Activated naive CD8-positive, alpha-beta T cell treated with anti-CD3 and anti-CD28 coated beads, Interleukin-2, amount 10 ng/mL, durations not matched to agents 7 days and 5 days (primary cell): ENCODE measurements around the gene MDFIC. TPM values are rescaled to one million over a fixed set of nuclear protein-coding genes. Genes with fewer than 3 reads are reported as not detected.

ENCODE experiments used
- ATAC-seq: fragments of 150-1000 bp; cut with Tn5 transposase; one replicate; pipeline ENCODE4 v1.10.0; 2021; ENCODE audit warnings: low read depth, moderate library complexity
- POLR2A ChIA-PET: fragments of 350-600 bp; sonication (Branson Sonifier 250); formaldehyde crosslinking; loops from one replicate; lab custom pipeline; 2021; ENCODE audit warnings: antibody characterized with exemption; lab: Charles Lee
- DNase-seq: peaks from one replicate; pipeline ENCODE4 v3.0.0; 2021
- H3K27ac Mint-ChIP-seq: one replicate; pipeline ENCODE4 v1.8.0; 2022; ENCODE audit warnings: mild to moderate bottlenecking, mixed read lengths
- H3K27me3 Mint-ChIP-seq: one replicate; pipeline ENCODE4 v1.8.0; 2022; ENCODE audit warnings: mild to moderate bottlenecking, moderate library complexity, mixed read lengths
- H3K36me3 Mint-ChIP-seq: one replicate; pipeline ENCODE4 v1.8.0; 2021; ENCODE audit warnings: mild to moderate bottlenecking, mixed read lengths
- H3K4me1 Mint-ChIP-seq: one replicate; pipeline ENCODE4 v1.8.0; 2021; ENCODE audit warnings: mixed read lengths
- H3K4me3 Mint-ChIP-seq: one replicate; pipeline ENCODE4 v1.8.0; 2022; ENCODE audit warnings: mild to moderate bottlenecking, moderate library complexity, mixed read lengths
- H3K9me3 Mint-ChIP-seq: one replicate; pipeline ENCODE4 v1.8.0; 2021; ENCODE audit warnings: mixed read lengths
- total RNA-seq, 2 experiments: library from RNA; stranded (reverse); gene quantifications; one replicate each; pipeline ENCODE4 v1.2.3, GENCODE V29; 2021

MDFIC gene
- total RNA-seq, 2 experiments from 2014 or later, result 50.8 to 57.0 TPM

GRCh38 chr7:114943953-114944744, 22.3 kb downstream of the MDFIC start:
- POLR2A ChIA-PET, result interaction anchor here (0.9 kb wide), 1 partner anchor 21 kb away, joined by 3 read pairs; no protein-coding TSS in a partner anchor
- ATAC-seq, result no peak
- peaks cover 1% of the 10 kb centered on the region for H3K9me3 Mint-ChIP-seq

GRCh38 chr7:114944745-114945625, 23.1 kb downstream of the MDFIC start:
- H3K27me3 Mint-ChIP-seq, result no peaks in the 10 kb centered on the region
- peaks cover 70% of the 10 kb centered on the region for H3K36me3 Mint-ChIP-seq
- POLR2A ChIA-PET, result no interaction called here
- no peak overlapping the region for H3K27ac Mint-ChIP-seq
- DNase-seq, result no peak
- H3K9me3 Mint-ChIP-seq, result no peaks in the 10 kb centered on the region
- H3K4me1 Mint-ChIP-seq, result peaks cover 25% of the 10 kb centered on the region
- H3K4me3 Mint-ChIP-seq, result no peak overlapping the region
- ATAC-seq, result no peak

More at GRCh38 chr7:114943953-114944744, 22.3 kb downstream of the MDFIC start:
- Mint-ChIP-seq H3K36me3 (peaks cover 66% of the 10 kb centered on the region), H3K4me3 (no peak overlapping the region), H3K27ac (no peak overlapping the region), H3K27me3 (no peaks in the 10 kb centered on the region), H3K4me1 (peaks cover 18% of the 10 kb centered on the region)
- DNase-seq, result no peak

- Mint-ChIP-seq H3K36me3 (peaks cover 57% of the 10 kb centered on the region), H3K4me3 (peak overlapping the region; percentile 57), H3K27ac (peak overlapping the region; percentile 56), H3K4me1 (peaks cover 23% of the 10 kb centered on the region), H3K9me3 (no peaks in the 10 kb centered on the region), H3K27me3 (no peaks in the 10 kb centered on the region)
- no peak for ATAC-seq
- DNase-seq, result no peak
- POLR2A ChIA-PET, result no interaction called here
These were observed 27.3 kb downstream of the MDFIC start for GRCh38 chr7:114949231-114949630.

- peaks cover 29% of the 10 kb centered on the region for H3K4me1 Mint-ChIP-seq
These were observed 30.4 kb downstream of the MDFIC start for GRCh38 chr7:114952296-114952695.

GRCh38 chr7:114953724-114954123, 31.8 kb downstream of the MDFIC start:
- Mint-ChIP-seq H3K9me3 (no peaks in the 10 kb centered on the region), H3K4me3 (no peak overlapping the region), H3K36me3 (peaks cover 40% of the 10 kb centered on the region), H3K27ac (no peak overlapping the region), H3K27me3 (no peaks in the 10 kb centered on the region), H3K4me1 (peaks cover 25% of the 10 kb centered on the region)
- POLR2A ChIA-PET, result no interaction called here
- DNase-seq (no peak), ATAC-seq (no peak)

More at GRCh38 chr7:114952296-114952695, 30.4 kb downstream of the MDFIC start:
- Mint-ChIP-seq H3K4me3 (no peak overlapping the region), H3K36me3 (peaks cover 51% of the 10 kb centered on the region), H3K27ac (no peak overlapping the region), H3K27me3 (no peaks in the 10 kb centered on the region), H3K9me3 (no peaks in the 10 kb centered on the region)
- DNase-seq, result no peak
- ATAC-seq, result no peak
- POLR2A ChIA-PET, result no interaction called here

- no peaks in the 10 kb centered on the region for H3K27me3 Mint-ChIP-seq
These were observed 34.8 kb downstream of the MDFIC start for GRCh38 chr7:114956702-114957101.

GRCh38 chr7:114957444-114957843, 35.5 kb downstream of the MDFIC start:
- peaks cover 13% of the 10 kb centered on the region for H3K4me1 Mint-ChIP-seq
- no peaks in the 10 kb centered on the region for H3K9me3 Mint-ChIP-seq
- ATAC-seq (no peak), DNase-seq (no peak)
- peaks cover 32% of the 10 kb centered on the region for H3K36me3 Mint-ChIP-seq
- H3K4me3 Mint-ChIP-seq, result no peak overlapping the region
- POLR2A ChIA-PET, result no interaction called here
- H3K27me3 Mint-ChIP-seq, result no peaks in the 10 kb centered on the region
- no peak overlapping the region for H3K27ac Mint-ChIP-seq

More at GRCh38 chr7:114956702-114957101, 34.8 kb downstream of the MDFIC start:
- no peak for ATAC-seq
- Mint-ChIP-seq H3K27ac (no peak overlapping the region), H3K4me3 (no peak overlapping the region), H3K9me3 (no peaks in the 10 kb centered on the region), H3K4me1 (peaks cover 9% of the 10 kb centered on the region), H3K36me3 (peaks cover 31% of the 10 kb centered on the region)
- no peak for DNase-seq
- POLR2A ChIA-PET, result no interaction called here

GRCh38 chr7:114959931-114960330, 38.0 kb downstream of the MDFIC start:
- H3K27me3 Mint-ChIP-seq, result no peaks in the 10 kb centered on the region
- no peak overlapping the region for H3K27ac Mint-ChIP-seq
- no peak overlapping the region for H3K4me3 Mint-ChIP-seq
- no peak for DNase-seq
- peaks cover 31% of the 10 kb centered on the region for H3K36me3 Mint-ChIP-seq
- no peaks in the 10 kb centered on the region for H3K9me3 Mint-ChIP-seq
- no peak for ATAC-seq
- peaks cover 17% of the 10 kb centered on the region for H3K4me1 Mint-ChIP-seq
- POLR2A ChIA-PET, result no interaction called here

- Mint-ChIP-seq H3K9me3 (peaks cover 2% of the 10 kb centered on the region), H3K4me1 (peaks cover 20% of the 10 kb centered on the region), H3K36me3 (peaks cover 33% of the 10 kb centered on the region), H3K4me3 (no peak overlapping the region), H3K27me3 (no peaks in the 10 kb centered on the region), H3K27ac (no peak overlapping the region)
- ATAC-seq (no peak), DNase-seq (no peak)
- POLR2A ChIA-PET, result no interaction called here
These were observed 40.5 kb downstream of the MDFIC start for GRCh38 chr7:114962441-114962840.

GRCh38 chr7:114966156-114966555, 44.3 kb downstream of the MDFIC start:
- H3K27me3 Mint-ChIP-seq, result no peaks in the 10 kb centered on the region
- POLR2A ChIA-PET, result no interaction called here
- no peak for DNase-seq

GRCh38 chr7:114969096-114969495, 47.2 kb downstream of the MDFIC start:
- peaks cover 2% of the 10 kb centered on the region for H3K9me3 Mint-ChIP-seq
- no peaks in the 10 kb centered on the region for H3K27me3 Mint-ChIP-seq
- H3K4me3 Mint-ChIP-seq, result no peak overlapping the region
- no peak overlapping the region for H3K27ac Mint-ChIP-seq
- POLR2A ChIA-PET, result no interaction called here
- ATAC-seq (no peak), DNase-seq (no peak)
- peaks cover 23% of the 10 kb centered on the region for H3K4me1 Mint-ChIP-seq
- peaks cover 29% of the 10 kb centered on the region for H3K36me3 Mint-ChIP-seq

More at GRCh38 chr7:114966156-114966555, 44.3 kb downstream of the MDFIC start:
- H3K4me3 Mint-ChIP-seq, result no peak overlapping the region
- H3K36me3 Mint-ChIP-seq, result peaks cover 34% of the 10 kb centered on the region
- no peak overlapping the region for H3K27ac Mint-ChIP-seq
- ATAC-seq, result no peak
- H3K9me3 Mint-ChIP-seq, result peaks cover 2% of the 10 kb centered on the region
- H3K4me1 Mint-ChIP-seq, result peaks cover 30% of the 10 kb centered on the region

GRCh38 chr7:114970308-114970707, 48.4 kb downstream of the MDFIC start:
- peaks cover 17% of the 10 kb centered on the region for H3K4me1 Mint-ChIP-seq
- peaks cover 23% of the 10 kb centered on the region for H3K36me3 Mint-ChIP-seq
- H3K9me3 Mint-ChIP-seq, result peaks cover 2% of the 10 kb centered on the region
- ATAC-seq, result no peak
- H3K27me3 Mint-ChIP-seq, result no peaks in the 10 kb centered on the region
- DNase-seq, result no peak
- H3K27ac Mint-ChIP-seq, result no peak overlapping the region
- POLR2A ChIA-PET, result no interaction called here
- H3K4me3 Mint-ChIP-seq, result no peak overlapping the region

GRCh38 chr7:114970732-114971131, 48.8 kb downstream of the MDFIC start:
- H3K4me3 Mint-ChIP-seq, result no peak overlapping the region
- DNase-seq (no peak), ATAC-seq (no peak)
- POLR2A ChIA-PET, result no interaction called here
- no peaks in the 10 kb centered on the region for H3K27me3 Mint-ChIP-seq
- H3K27ac Mint-ChIP-seq, result no peak overlapping the region
- H3K9me3 Mint-ChIP-seq, result peaks cover 2% of the 10 kb centered on the region
- H3K36me3 Mint-ChIP-seq, result peaks cover 21% of the 10 kb centered on the region
- H3K4me1 Mint-ChIP-seq, result peaks cover 15% of the 10 kb centered on the region
